Hepatocyte (in vitro differentiated cells): Measurements from ENCODE around the gene LTN1. TPM values are rescaled to one million over a fixed set of nuclear protein-coding genes. Genes with fewer than 3 reads are reported as not detected.

Source experiments
- DNase-seq: peaks from one replicate; pipeline ENCODE4 v3.0.0-alpha.2; 2016; ENCODE audit warnings: low spot score
- H2AFZ ChIP-seq: fragments of 200-600 bp; sonication (generic); 2 replicates; pipeline ENCODE4 v1.6.0; 2016; ENCODE audit warnings: antibody characterized with exemption, mild to moderate bottlenecking
- H3K27ac ChIP-seq: fragments of 200-600 bp; sonication (generic); 2 replicates; pipeline ENCODE4 v1.5.1; 2016; ENCODE audit warnings: mild to moderate bottlenecking
- H3K27me3 ChIP-seq: fragments of 200-600 bp; sonication (generic); 2 replicates; pipeline ENCODE4 v1.6.1; 2016
- H3K36me3 ChIP-seq: fragments of 200-600 bp; sonication (generic); replicated peaks from 2 replicates; pipeline ENCODE4 v1.5.1; 2016; ENCODE audit warnings: low read depth; ENCODE audit not compliant: insufficient read depth
- H3K4me1 ChIP-seq: fragments of 200-600 bp; sonication (generic); 2 replicates; pipeline ENCODE4 v1.5.1; 2016; ENCODE audit warnings: mild to moderate bottlenecking, moderate library complexity; ENCODE audit not compliant: insufficient read depth
- H3K4me2 ChIP-seq: fragments of 200-600 bp; sonication (generic); 2 replicates; pipeline ENCODE4 v1.6.0; 2016
- H3K4me3 ChIP-seq: fragments of 200-600 bp; sonication (generic); 2 replicates; pipeline ENCODE4 v1.5.1; 2016; ENCODE audit warnings: mild to moderate bottlenecking
- H3K79me2 ChIP-seq: fragments of 200-600 bp; sonication (generic); 2 replicates; pipeline ENCODE4 v1.6.0; 2017; ENCODE audit warnings: mild to moderate bottlenecking
- H3K9me2 ChIP-seq: fragments of 200-600 bp; sonication (generic); replicated peaks from 2 replicates; pipeline ENCODE4 v1.6.0; 2017; ENCODE audit warnings: mild to moderate bottlenecking; ENCODE audit not compliant: insufficient read depth
- H3K9me3 ChIP-seq: fragments of 200-600 bp; sonication (generic); 2 replicates; pipeline ENCODE4 v1.5.1; 2016; ENCODE audit warnings: low read depth, mild to moderate bottlenecking
- H4K20me1 ChIP-seq: fragments of 200-600 bp; sonication (generic); 2 replicates; pipeline ENCODE4 v1.6.0; 2016; ENCODE audit warnings: mild to moderate bottlenecking; ENCODE audit not compliant: insufficient read depth, poor library complexity, severe bottlenecking
- CTCF ChIP-seq: fragments of 200-600 bp; sonication (generic); IDR thresholded peaks from 2 replicates; pipeline ENCODE4 v1.5.1; 2016; ENCODE audit warnings: antibody characterized with exemption, mild to moderate bottlenecking; ENCODE audit not compliant: poor library complexity
- EZH2 ChIP-seq: fragments of 200-600 bp; sonication (generic); IDR thresholded peaks from 2 replicates; pipeline ENCODE4 v1.6.1; 2016; ENCODE audit warnings: antibody characterized with exemption, mild to moderate bottlenecking, borderline replicate concordance
- EZH2phosphoT487 ChIP-seq: fragments of 200-600 bp; sonication (generic); IDR thresholded peaks from one replicate; pipeline ENCODE4 v1.6.1; 2018; ENCODE audit warnings: antibody characterized with exemption, mild to moderate bottlenecking, low read depth, moderate library complexity; ENCODE audit not compliant: unreplicated experiment, severe bottlenecking
- WGBS: methylation state at CpG from one replicate; pipeline ENCODE4 v1.1.6; 2016; ENCODE audit warnings: low lambda C conversion rate; ENCODE audit errors: missing lambda C conversion rate; 5-methylcytosine and 5-hydroxymethylcytosine counted together
- polyA plus RNA-seq: library from polyadenylated mRNA; unstranded; fragments of >200 nt; fragmentation: Nextera tagmentation; extraction: Ambion mirVana; gene quantifications from 2 replicates; pipeline ENCODE4 v1.2.1, GENCODE V29; 2016
- total RNA-seq: library from RNA; depleted of rRNA; stranded (reverse); fragments of >200 nt; gene quantifications from 2 replicates; pipeline ENCODE4 v1.2.3, GENCODE V29; 2014

Gene LTN1
- total and polyA plus RNA-seq, 2 experiments from 2014 or later = 9.7 to 35.8 TPM

- DNase-seq = no peak
Measured at GRCh38 chr21:28974531-28975227, 18.0 kb downstream of the LTN1 start.

DNA sequence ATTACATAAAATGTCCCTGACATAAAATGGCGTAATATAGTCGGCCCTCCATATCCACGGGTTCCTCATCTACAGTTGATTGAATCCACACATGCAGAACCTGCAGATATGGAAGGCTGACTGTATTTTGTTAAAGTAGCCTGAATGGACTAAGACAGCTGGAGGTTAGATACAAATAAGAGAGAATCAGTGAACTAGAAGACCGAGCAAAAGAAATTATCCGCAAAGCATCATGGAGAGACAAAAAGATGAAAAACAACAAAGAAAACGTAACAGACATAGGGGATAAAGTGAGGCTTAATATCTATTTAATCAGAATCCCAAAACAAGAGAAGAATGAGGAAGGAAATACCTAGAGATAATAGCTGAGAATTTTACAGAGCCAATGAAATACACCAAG is 20.3 kb downstream of the LTN1 start:
- Histone ChIP-seq H3K9me2 (no peaks in the 10 kb centered on the region), H3K27ac (no peak overlapping the region)
- 97% methylated on average over 6 of the region's 6 CpGs for WGBS

More at GRCh38 chr21:28974531-28975227, 18.0 kb downstream of the LTN1 start:
- Histone ChIP-seq H2AFZ (no peak overlapping the region), H3K4me3 (no peak overlapping the region), H4K20me1 (no peaks in the 10 kb centered on the region), H3K79me2 (peaks cover 3% of the 10 kb centered on the region), H3K36me3 (no peaks in the 10 kb centered on the region), H3K27me3 (no peaks in the 10 kb centered on the region), H3K4me2 (no peak overlapping the region), H3K4me1 (no peaks in the 10 kb centered on the region), H3K9me3 (no peaks in the 10 kb centered on the region), H3K27ac (no peak overlapping the region), H3K9me2 (no peaks in the 10 kb centered on the region)
- 93% methylated on average over 6 of the region's 6 CpGs for WGBS
- no peak for TF ChIP-seq EZH2phosphoT487
- no peak for TF ChIP-seq CTCF
- TF ChIP-seq EZH2 = no peak

GRCh38 chr21:28971171-28971570 is 21.5 kb downstream of the LTN1 start:
- TF ChIP-seq EZH2 = no peak
- TF ChIP-seq EZH2phosphoT487 = no peak
- no peak for TF ChIP-seq CTCF

More for the DNA sequence above, 20.3 kb downstream of the LTN1 start:
- DNase-seq = no peak
- Histone ChIP-seq H2AFZ (no peak overlapping the region), H4K20me1 (no peaks in the 10 kb centered on the region), H3K9me3 (no peaks in the 10 kb centered on the region), H3K4me1 (no peaks in the 10 kb centered on the region), H3K4me3 (no peak overlapping the region), H3K79me2 (peaks cover 3% of the 10 kb centered on the region), H3K36me3 (no peaks in the 10 kb centered on the region), H3K4me2 (no peak overlapping the region), H3K27me3 (no peaks in the 10 kb centered on the region)
- TF ChIP-seq EZH2 (no peak), EZH2phosphoT487 (no peak), CTCF (no peak)

More at GRCh38 chr21:28971171-28971570, 21.5 kb downstream of the LTN1 start:
- no peaks in the 10 kb centered on the region for H4K20me1 ChIP-seq
- no peaks in the 10 kb centered on the region for H3K9me3 ChIP-seq
- no peak for DNase-seq
- no peaks in the 10 kb centered on the region for H3K4me1 ChIP-seq
- peaks cover 3% of the 10 kb centered on the region for H3K79me2 ChIP-seq
- WGBS = 97% methylated on average over 2 of the region's 2 CpGs
- no peak overlapping the region for H3K4me2 ChIP-seq
- H3K9me2 ChIP-seq = no peaks in the 10 kb centered on the region
- no peaks in the 10 kb centered on the region for H3K36me3 ChIP-seq
- H3K27ac ChIP-seq = no peak overlapping the region
- H3K27me3 ChIP-seq = no peaks in the 10 kb centered on the region
- no peak overlapping the region for H3K4me3 ChIP-seq
- H2AFZ ChIP-seq = no peak overlapping the region
